ENCODE data around the gene TGFBR3.

The TGFBR3 gene

GRCh38 chr1:91716339-91716738 is 169.6 kb downstream of the TGFBR3 start:
- H3K36me3 ChIP-seq (ENCODE audit: control insufficient read depth, insufficient read depth, low read length) = no peaks in the 10 kb centered on the region
- H3K9me3 ChIP-seq (ENCODE audit: control insufficient read depth, insufficient read depth, low read length) = no peaks in the 10 kb centered on the region
- H3K9ac ChIP-seq (ENCODE audit: low read depth, low read length) = no peak overlapping the region
- peaks cover 11% of the 10 kb centered on the region for H3K4me1 ChIP-seq (ENCODE audit: control insufficient read depth, insufficient read depth, low read length)
- H3K27me3 ChIP-seq (ENCODE audit: control insufficient read depth, insufficient read depth, low read length) = no peaks in the 10 kb centered on the region
- no peak overlapping the region for H3K4me3 ChIP-seq (ENCODE audit: low read depth, low read length)

DNA sequence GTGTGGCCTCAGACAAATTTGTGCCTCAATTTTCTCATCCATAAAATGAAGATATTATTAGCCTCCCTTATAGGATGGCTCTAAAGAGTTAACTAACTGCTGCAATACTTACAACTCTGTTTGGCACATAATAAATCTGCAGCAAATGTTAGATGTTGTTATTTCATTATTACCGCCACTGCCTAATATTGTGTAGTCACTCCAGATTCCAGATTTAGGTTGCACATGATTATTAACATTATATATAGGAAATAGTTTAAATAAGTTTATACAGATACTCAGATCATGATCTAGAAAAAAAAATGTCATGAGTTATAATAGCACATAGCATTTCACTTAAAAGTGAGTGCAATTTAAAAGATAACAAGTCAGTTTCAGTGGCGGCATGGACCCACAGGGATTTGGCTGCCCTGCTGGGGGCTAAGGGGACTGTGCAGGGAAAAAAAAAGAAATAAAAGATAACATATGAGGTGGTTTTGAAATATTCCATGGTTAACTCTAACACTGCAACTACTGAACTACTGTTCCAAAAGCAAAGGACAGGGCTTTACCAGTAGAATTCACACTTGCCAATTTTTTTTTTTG is 170.4 kb downstream of the TGFBR3 start:
- Histone ChIP-seq H3K36me3 (ENCODE audit: control insufficient read depth, insufficient read depth, low read length) (no peaks in the 10 kb centered on the region), H3K27me3 (ENCODE audit: control insufficient read depth, insufficient read depth, low read length) (no peaks in the 10 kb centered on the region), H3K9ac (ENCODE audit: low read depth, low read length) (no peak overlapping the region), H3K4me3 (ENCODE audit: low read depth, low read length) (no peak overlapping the region), H3K9me3 (ENCODE audit: control insufficient read depth, insufficient read depth, low read length) (no peaks in the 10 kb centered on the region), H3K4me1 (ENCODE audit: control insufficient read depth, insufficient read depth, low read length) (peaks cover 11% of the 10 kb centered on the region)

DNA sequence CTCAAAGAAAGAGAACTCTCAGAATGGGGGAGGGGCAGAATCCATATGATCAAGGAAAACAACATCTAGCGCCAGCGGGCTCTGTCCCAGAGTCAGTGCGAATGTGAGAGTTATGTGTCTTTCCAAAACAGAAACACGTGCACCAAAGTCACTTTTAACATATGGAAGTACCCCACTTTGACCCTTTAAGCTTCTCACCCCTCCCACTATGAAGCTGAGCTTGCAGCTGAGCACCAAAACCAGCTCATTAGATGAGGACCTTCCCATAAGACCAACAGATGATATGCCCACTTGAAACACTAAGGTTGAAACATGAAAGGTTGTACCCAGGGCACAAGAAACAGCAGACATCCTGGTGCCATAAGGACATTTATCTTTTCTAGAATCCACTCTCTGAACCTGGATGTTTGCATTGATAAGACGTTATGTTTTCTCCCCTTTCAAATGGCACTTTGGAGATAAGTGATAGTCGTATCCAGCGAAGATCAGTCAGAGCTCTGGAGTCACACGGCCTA is 171.0 kb downstream of the TGFBR3 start:
- Histone ChIP-seq H3K9ac (ENCODE audit: low read depth, low read length) (no peak overlapping the region), H3K9me3 (ENCODE audit: control insufficient read depth, insufficient read depth, low read length) (no peaks in the 10 kb centered on the region), H3K4me3 (ENCODE audit: low read depth, low read length) (no peak overlapping the region), H3K36me3 (ENCODE audit: control insufficient read depth, insufficient read depth, low read length) (no peaks in the 10 kb centered on the region), H3K27me3 (ENCODE audit: control insufficient read depth, insufficient read depth, low read length) (no peaks in the 10 kb centered on the region), H3K4me1 (ENCODE audit: control insufficient read depth, insufficient read depth, low read length) (peaks cover 11% of the 10 kb centered on the region)

DNA sequence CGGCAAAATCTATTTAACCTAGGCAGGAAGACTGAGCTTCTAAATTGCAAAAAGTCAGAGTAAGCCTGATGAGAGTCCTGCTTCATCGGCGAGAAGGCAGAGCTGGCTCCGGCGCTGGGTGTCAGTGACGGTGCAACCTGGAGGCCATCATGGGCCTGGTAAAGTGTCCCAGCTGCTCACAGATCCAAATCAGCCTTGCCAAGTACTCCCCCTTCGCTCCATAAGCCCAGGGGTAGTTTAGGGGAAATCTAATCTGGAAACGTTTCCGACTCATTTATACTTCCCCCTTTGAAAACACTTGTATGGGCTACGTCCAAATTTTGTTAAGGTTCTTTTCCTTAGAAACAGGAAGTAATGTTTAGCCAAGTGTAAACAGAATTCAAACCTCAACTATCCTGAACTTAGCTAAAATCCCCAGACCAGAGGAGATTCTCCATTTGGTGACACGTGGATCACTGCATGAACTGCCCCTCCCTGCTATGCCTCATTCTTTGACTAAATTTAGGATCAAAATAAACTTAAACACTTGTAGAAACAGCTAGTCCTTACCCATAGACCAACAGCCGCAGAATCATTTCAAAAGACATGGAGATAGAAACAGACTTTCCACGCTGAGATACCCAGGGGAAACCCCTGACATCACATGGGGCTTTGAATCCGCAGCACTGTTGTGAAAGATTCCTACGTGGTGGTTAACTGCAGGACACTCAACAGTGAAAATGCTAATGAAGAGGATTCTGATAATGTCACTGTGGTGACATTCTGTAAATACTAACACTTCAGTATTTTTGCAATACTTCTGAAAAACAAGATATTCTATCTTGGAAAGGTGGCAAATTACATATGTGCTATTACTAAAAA is 172.7 kb downstream of the TGFBR3 start:
- Histone ChIP-seq H3K27me3 (ENCODE audit: control insufficient read depth, insufficient read depth, low read length) (no peaks in the 10 kb centered on the region), H3K4me1 (ENCODE audit: control insufficient read depth, insufficient read depth, low read length) (peaks cover 11% of the 10 kb centered on the region), H3K36me3 (ENCODE audit: control insufficient read depth, insufficient read depth, low read length) (no peaks in the 10 kb centered on the region), H3K9me3 (ENCODE audit: control insufficient read depth, insufficient read depth, low read length) (no peaks in the 10 kb centered on the region), H3K4me3 (ENCODE audit: low read depth, low read length) (no peak overlapping the region), H3K9ac (ENCODE audit: low read depth, low read length) (no peak overlapping the region)

DNA sequence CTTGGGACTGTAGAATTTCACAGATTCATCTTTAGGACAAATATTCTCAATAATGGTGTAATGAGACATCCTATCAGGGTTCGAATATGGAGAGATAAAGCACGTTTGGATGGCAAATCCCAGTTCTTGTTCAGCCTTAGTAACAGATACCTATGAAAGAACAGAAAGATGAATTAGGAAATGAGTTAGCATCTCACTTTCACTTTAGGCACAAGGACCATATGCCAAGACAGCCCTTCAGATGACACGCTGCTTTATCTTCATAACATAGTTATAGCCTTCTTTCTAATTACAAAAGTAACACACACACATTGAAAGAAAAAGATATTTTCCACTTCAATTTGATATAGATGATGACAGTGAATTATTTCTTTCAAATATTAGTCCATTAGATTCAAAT is 173.6 kb downstream of the TGFBR3 start:
- H3K9ac ChIP-seq (ENCODE audit: low read depth, low read length) = no peak overlapping the region
- no peaks in the 10 kb centered on the region for H3K36me3 ChIP-seq (ENCODE audit: control insufficient read depth, insufficient read depth, low read length)
- H3K27me3 ChIP-seq (ENCODE audit: control insufficient read depth, insufficient read depth, low read length) = no peaks in the 10 kb centered on the region
- H3K9me3 ChIP-seq (ENCODE audit: control insufficient read depth, insufficient read depth, low read length) = no peaks in the 10 kb centered on the region
- no peak overlapping the region for H3K4me3 ChIP-seq (ENCODE audit: low read depth, low read length)
- H3K4me1 ChIP-seq (ENCODE audit: control insufficient read depth, insufficient read depth, low read length) = peaks cover 11% of the 10 kb centered on the region

DNA sequence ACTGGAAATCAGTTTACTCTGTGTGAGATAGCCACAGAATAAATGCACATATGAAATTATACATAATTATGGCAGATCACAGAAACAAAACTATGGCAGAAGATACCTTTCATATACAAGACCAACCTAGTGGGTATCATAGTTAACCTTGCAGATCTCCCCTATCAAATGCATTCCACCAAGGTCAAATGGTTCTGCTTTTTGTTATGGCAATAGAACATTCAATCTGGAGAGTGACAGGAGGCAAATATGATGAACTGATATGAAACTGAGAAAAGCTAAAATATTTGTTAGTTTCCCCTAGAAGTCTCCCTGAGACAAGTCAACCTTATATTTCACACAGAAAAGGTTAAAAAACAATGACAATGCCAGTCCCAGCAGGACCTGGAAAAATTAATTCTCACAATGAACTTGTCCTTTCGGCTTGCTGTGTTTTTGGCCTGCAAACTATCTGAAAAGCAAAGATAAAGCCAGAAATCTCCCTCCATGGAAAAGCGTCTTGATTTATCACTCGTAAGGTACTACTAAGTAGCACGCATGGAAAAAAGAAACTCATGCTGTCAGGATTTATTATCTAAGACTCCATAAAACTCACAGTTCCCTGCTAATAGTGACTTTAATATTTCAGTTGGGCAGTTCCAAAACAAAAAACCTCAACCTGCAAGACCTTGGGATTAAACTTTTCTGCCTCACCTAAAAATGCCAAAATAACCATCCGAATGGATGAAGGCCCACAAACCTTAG is 174.3 kb downstream of the TGFBR3 start:
- Histone ChIP-seq H3K9me3 (ENCODE audit: control insufficient read depth, insufficient read depth, low read length) (no peaks in the 10 kb centered on the region), H3K4me1 (ENCODE audit: control insufficient read depth, insufficient read depth, low read length) (peaks cover 11% of the 10 kb centered on the region), H3K27me3 (ENCODE audit: control insufficient read depth, insufficient read depth, low read length) (no peaks in the 10 kb centered on the region), H3K4me3 (ENCODE audit: low read depth, low read length) (no peak overlapping the region), H3K9ac (ENCODE audit: low read depth, low read length) (no peak overlapping the region), H3K36me3 (ENCODE audit: control insufficient read depth, insufficient read depth, low read length) (no peaks in the 10 kb centered on the region)

GRCh38 chr1:91710261-91710660 is 175.7 kb downstream of the TGFBR3 start:
- no peak overlapping the region for H3K4me3 ChIP-seq (ENCODE audit: low read depth, low read length)
- peaks cover 20% of the 10 kb centered on the region for H3K4me1 ChIP-seq (ENCODE audit: control insufficient read depth, insufficient read depth, low read length)
- no peaks in the 10 kb centered on the region for H3K36me3 ChIP-seq (ENCODE audit: control insufficient read depth, insufficient read depth, low read length)
- H3K27me3 ChIP-seq (ENCODE audit: control insufficient read depth, insufficient read depth, low read length) = no peaks in the 10 kb centered on the region
- no peak overlapping the region for H3K9ac ChIP-seq (ENCODE audit: low read depth, low read length)
- H3K9me3 ChIP-seq (ENCODE audit: control insufficient read depth, insufficient read depth, low read length) = no peaks in the 10 kb centered on the region

- Histone ChIP-seq H3K4me3 (ENCODE audit: low read depth, low read length) (no peak overlapping the region), H3K9ac (ENCODE audit: low read depth, low read length) (no peak overlapping the region), H3K4me1 (ENCODE audit: control insufficient read depth, insufficient read depth, low read length) (peaks cover 18% of the 10 kb centered on the region), H3K9me3 (ENCODE audit: control insufficient read depth, insufficient read depth, low read length) (no peaks in the 10 kb centered on the region), H3K27me3 (ENCODE audit: control insufficient read depth, insufficient read depth, low read length) (no peaks in the 10 kb centered on the region), H3K36me3 (ENCODE audit: control insufficient read depth, insufficient read depth, low read length) (no peaks in the 10 kb centered on the region)
Observed at GRCh38 chr1:91708691-91709090, 177.3 kb downstream of the TGFBR3 start.

GRCh38 chr1:91707890-91708218 is 178.1 kb downstream of the TGFBR3 start:
- H3K9ac ChIP-seq (ENCODE audit: low read depth, low read length) = no peak overlapping the region
- H3K9me3 ChIP-seq (ENCODE audit: control insufficient read depth, insufficient read depth, low read length) = no peaks in the 10 kb centered on the region
- no peaks in the 10 kb centered on the region for H3K36me3 ChIP-seq (ENCODE audit: control insufficient read depth, insufficient read depth, low read length)
- peaks cover 13% of the 10 kb centered on the region for H3K4me1 ChIP-seq (ENCODE audit: control insufficient read depth, insufficient read depth, low read length)
- no peak overlapping the region for H3K4me3 ChIP-seq (ENCODE audit: low read depth, low read length)
- no peaks in the 10 kb centered on the region for H3K27me3 ChIP-seq (ENCODE audit: control insufficient read depth, insufficient read depth, low read length)

DNA sequence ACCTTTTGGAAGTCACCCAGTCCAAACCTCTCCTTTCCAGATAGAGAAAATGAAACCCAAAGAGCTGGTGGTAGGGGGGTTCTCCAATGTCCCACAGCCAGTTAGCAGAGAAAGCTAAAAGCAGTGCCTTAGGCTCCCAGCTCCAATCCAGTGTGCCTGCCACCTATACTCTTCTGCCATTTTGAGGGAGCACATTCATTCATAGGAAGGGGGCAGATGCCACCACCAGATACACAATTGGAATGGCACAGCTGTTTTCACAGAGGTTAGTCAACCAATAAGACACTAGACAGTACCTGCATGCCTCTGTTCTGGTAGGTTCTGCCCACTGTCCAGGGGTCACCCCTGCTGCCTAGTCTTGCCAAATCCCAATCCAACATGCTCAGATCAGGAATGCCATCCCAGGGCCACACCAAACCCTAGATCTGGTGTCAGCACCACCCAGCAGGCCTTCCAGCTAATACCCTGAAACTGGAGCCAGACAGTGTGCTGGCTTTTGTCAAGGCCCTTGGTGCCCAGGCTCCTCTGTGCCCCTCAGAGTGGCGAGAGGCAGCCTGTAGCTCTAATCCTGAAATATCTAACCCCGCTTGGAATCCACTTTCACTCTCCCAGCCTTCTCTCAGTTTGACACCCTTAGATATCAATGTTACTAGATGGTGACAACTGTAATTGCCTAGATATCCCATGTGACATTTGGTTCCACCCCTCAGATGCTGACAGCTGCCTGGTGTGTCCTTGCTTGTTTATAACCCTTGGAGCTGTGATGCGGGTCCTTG is 178.6 kb downstream of the TGFBR3 start:
- no peaks in the 10 kb centered on the region for H3K36me3 ChIP-seq (ENCODE audit: control insufficient read depth, insufficient read depth, low read length)
- no peaks in the 10 kb centered on the region for H3K9me3 ChIP-seq (ENCODE audit: control insufficient read depth, insufficient read depth, low read length)
- peaks cover 13% of the 10 kb centered on the region for H3K4me1 ChIP-seq (ENCODE audit: control insufficient read depth, insufficient read depth, low read length)
- no peak overlapping the region for H3K4me3 ChIP-seq (ENCODE audit: low read depth, low read length)
- H3K27me3 ChIP-seq (ENCODE audit: control insufficient read depth, insufficient read depth, low read length) = no peaks in the 10 kb centered on the region
- no peak overlapping the region for H3K9ac ChIP-seq (ENCODE audit: low read depth, low read length)

GRCh38 chr1:91706140-91706957 is 179.6 kb downstream of the TGFBR3 start:
- Histone ChIP-seq H3K27me3 (ENCODE audit: control insufficient read depth, insufficient read depth, low read length) (no peaks in the 10 kb centered on the region), H3K9me3 (ENCODE audit: control insufficient read depth, insufficient read depth, low read length) (no peaks in the 10 kb centered on the region), H3K9ac (ENCODE audit: low read depth, low read length) (no peak overlapping the region), H3K4me3 (ENCODE audit: low read depth, low read length) (no peak overlapping the region), H3K4me1 (ENCODE audit: control insufficient read depth, insufficient read depth, low read length) (peaks cover 13% of the 10 kb centered on the region), H3K36me3 (ENCODE audit: control insufficient read depth, insufficient read depth, low read length) (no peaks in the 10 kb centered on the region)

Data from iPS-15b (cell line).